HCT116 (cell line): ENCODE results near the gene DENND6A.
"Not testable (repeated sequence)": the region's sequence is repeated elsewhere in the genome, so short reads cannot be mapped to it uniquely, and the experiment has no call there.

Source experiments
- EZH2 ChIP-seq: fragments of 200-600 bp; sonication (generic); IDR thresholded peaks from 2 replicates; pipeline ENCODE4 v1.6.1; 2017; ENCODE audit warnings: antibody characterized with exemption, mixed run types
- POLR2AphosphoS5 ChIP-seq: IDR thresholded peaks from 2 replicates; pipeline ENCODE4 v1.6.1; 2011; ENCODE audit warnings: mild to moderate bottlenecking, low read depth, low read length, moderate library complexity
- SIN3A ChIP-seq: IDR thresholded peaks from 2 replicates; pipeline ENCODE4 v1.6.1; 2012; ENCODE audit warnings: low read depth
- SP1 ChIP-seq: IDR thresholded peaks from 2 replicates; pipeline ENCODE4 v1.6.1; 2012; ENCODE audit warnings: low read depth
- ZFX ChIP-seq: fragments of 450-650 bp; IDR thresholded peaks from 2 replicates; pipeline ENCODE4 v1.6.1; 2017
- ZNF274 ChIP-seq: fragments of 200-500 bp; sonication (Bioruptor generic); IDR thresholded peaks from 2 replicates; pipeline ENCODE4 v1.6.1; 2014; ENCODE audit warnings: mild to moderate bottlenecking, low read depth, low read length, inconsistent platforms
- TF ChIP-seq, protein P1 (sequence below), 3 experiments: fragments of 200-600 bp in 1 of 3; sonication (generic) in 1 of 3; IDR thresholded peaks in 2 of 3; conservative IDR thresholded peaks in 1 of 3; 2 replicates each; pipeline ENCODE4 v1.5.1; 2012 to 2017; ENCODE audit warnings: low read depth in 2 of 3, low read length in 2 of 3, antibody characterized with exemption in 1 of 3, borderline replicate concordance in 1 of 3, control low read depth in 1 of 3, mild to moderate bottlenecking in 1 of 3, mixed read lengths in 1 of 3, mixed run types in 1 of 3, moderate library complexity in 1 of 3; ENCODE audit not compliant: insufficient read depth in 1 of 3
- TF ChIP-seq, protein P2 (sequence below): IDR thresholded peaks from 2 replicates; pipeline ENCODE4 v1.6.1; 2012; ENCODE audit warnings: low read depth

DNA sequence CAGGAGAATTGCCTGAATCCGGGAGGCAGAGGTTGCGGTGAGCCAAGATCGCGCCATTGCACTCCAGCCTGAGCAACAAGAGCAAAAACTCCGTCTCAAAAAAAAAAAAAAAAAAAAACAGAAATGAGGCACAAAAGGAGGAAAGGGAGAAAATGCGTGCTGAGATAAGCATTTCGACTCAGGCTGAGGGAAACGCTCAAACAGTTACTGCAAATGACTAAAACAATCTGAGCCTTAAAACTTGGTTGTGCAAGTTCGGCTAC lies 813 bp downstream of the DENND6A start:
- TF ChIP-seq ZFX, SIN3A, SP1, EZH2, POLR2AphosphoS5, ZNF274: not testable (repeated sequence)
- TF ChIP-seq, protein P1, sequence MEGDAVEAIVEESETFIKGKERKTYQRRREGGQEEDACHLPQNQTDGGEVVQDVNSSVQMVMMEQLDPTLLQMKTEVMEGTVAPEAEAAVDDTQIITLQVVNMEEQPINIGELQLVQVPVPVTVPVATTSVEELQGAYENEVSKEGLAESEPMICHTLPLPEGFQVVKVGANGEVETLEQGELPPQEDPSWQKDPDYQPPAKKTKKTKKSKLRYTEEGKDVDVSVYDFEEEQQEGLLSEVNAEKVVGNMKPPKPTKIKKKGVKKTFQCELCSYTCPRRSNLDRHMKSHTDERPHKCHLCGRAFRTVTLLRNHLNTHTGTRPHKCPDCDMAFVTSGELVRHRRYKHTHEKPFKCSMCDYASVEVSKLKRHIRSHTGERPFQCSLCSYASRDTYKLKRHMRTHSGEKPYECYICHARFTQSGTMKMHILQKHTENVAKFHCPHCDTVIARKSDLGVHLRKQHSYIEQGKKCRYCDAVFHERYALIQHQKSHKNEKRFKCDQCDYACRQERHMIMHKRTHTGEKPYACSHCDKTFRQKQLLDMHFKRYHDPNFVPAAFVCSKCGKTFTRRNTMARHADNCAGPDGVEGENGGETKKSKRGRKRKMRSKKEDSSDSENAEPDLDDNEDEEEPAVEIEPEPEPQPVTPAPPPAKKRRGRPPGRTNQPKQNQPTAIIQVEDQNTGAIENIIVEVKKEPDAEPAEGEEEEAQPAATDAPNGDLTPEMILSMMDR (IDR thresholded peaks at IDR 0.05 in 2 of 3, conservative IDR thresholded peaks at IDR 0.05 in 1 of 3; ENCODE audit: borderline replicate concordance in 1 of 3, insufficient read depth in 1 of 3, low read depth in 2 of 3, low read length in 2 of 3), result not testable (repeated sequence)
- TF ChIP-seq, protein P2, sequence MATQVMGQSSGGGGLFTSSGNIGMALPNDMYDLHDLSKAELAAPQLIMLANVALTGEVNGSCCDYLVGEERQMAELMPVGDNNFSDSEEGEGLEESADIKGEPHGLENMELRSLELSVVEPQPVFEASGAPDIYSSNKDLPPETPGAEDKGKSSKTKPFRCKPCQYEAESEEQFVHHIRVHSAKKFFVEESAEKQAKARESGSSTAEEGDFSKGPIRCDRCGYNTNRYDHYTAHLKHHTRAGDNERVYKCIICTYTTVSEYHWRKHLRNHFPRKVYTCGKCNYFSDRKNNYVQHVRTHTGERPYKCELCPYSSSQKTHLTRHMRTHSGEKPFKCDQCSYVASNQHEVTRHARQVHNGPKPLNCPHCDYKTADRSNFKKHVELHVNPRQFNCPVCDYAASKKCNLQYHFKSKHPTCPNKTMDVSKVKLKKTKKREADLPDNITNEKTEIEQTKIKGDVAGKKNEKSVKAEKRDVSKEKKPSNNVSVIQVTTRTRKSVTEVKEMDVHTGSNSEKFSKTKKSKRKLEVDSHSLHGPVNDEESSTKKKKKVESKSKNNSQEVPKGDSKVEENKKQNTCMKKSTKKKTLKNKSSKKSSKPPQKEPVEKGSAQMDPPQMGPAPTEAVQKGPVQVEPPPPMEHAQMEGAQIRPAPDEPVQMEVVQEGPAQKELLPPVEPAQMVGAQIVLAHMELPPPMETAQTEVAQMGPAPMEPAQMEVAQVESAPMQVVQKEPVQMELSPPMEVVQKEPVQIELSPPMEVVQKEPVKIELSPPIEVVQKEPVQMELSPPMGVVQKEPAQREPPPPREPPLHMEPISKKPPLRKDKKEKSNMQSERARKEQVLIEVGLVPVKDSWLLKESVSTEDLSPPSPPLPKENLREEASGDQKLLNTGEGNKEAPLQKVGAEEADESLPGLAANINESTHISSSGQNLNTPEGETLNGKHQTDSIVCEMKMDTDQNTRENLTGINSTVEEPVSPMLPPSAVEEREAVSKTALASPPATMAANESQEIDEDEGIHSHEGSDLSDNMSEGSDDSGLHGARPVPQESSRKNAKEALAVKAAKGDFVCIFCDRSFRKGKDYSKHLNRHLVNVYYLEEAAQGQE, result not testable (repeated sequence)
